MM.1S (cell line): Measurements from ENCODE around the gene GPS1.

ENCODE experiments used
- DNase-seq: peaks from one replicate; pipeline ENCODE4 v3.0.0-alpha.2; 2015
- H2AFZ ChIP-seq: fragments of 300-600 bp; sonication (generic); 2 replicates; pipeline ENCODE4 v1.6.0; 2016; ENCODE audit warnings: antibody characterized with exemption, low read length
- H3F3A ChIP-seq: fragments of 300-600 bp; sonication (generic); 2 replicates; pipeline ENCODE4 v1.6.1; 2016; ENCODE audit warnings: mild to moderate bottlenecking, antibody characterized with exemption, low read length, moderate library complexity, mixed read lengths; ENCODE audit not compliant: insufficient read depth
- H3K27ac ChIP-seq: fragments of 300-600 bp; sonication (generic); 2 replicates; pipeline ENCODE4 v1.5.1; 2016; ENCODE audit warnings: mild to moderate bottlenecking, low read length
- H3K27me3 ChIP-seq: fragments of 300-600 bp; sonication (generic); replicated peaks from 2 replicates; pipeline ENCODE4 v1.6.0; 2016; ENCODE audit warnings: low read length; ENCODE audit not compliant: insufficient read depth
- H3K36me3 ChIP-seq: fragments of 300-600 bp; sonication (generic); replicated peaks from 2 replicates; pipeline ENCODE4 v1.6.1; 2016; ENCODE audit warnings: mild to moderate bottlenecking, low read length, mixed read lengths; ENCODE audit not compliant: insufficient read depth
- H3K4me1 ChIP-seq: fragments of 300-600 bp; sonication (generic); 2 replicates; pipeline ENCODE4 v1.6.1; 2016; ENCODE audit warnings: low read length, mixed read lengths
- H3K4me2 ChIP-seq: fragments of 300-600 bp; sonication (generic); 2 replicates; pipeline ENCODE4 v1.6.0; 2016; ENCODE audit warnings: low read depth, low read length
- H3K4me3 ChIP-seq: fragments of 300-600 bp; sonication (generic); 2 replicates; pipeline ENCODE4 v1.5.1; 2016; ENCODE audit warnings: low read length, mixed read lengths
- H3K79me2 ChIP-seq: fragments of 300-600 bp; sonication (generic); 2 replicates; pipeline ENCODE4 v1.6.1; 2016; ENCODE audit warnings: mixed run types, low read length, mixed read lengths
- H3K9ac ChIP-seq: fragments of 300-600 bp; sonication (generic); 2 replicates; pipeline ENCODE4 v1.6.1; 2016; ENCODE audit warnings: low read length, mixed read lengths
- H3K9me2 ChIP-seq: fragments of 300-600 bp; sonication (generic); replicated peaks from 2 replicates; pipeline ENCODE4 v1.6.1; 2016; ENCODE audit warnings: mild to moderate bottlenecking, low read length, mixed read lengths; ENCODE audit not compliant: insufficient read depth
- H3K9me3 ChIP-seq: fragments of 300-600 bp; sonication (generic); replicated peaks from 2 replicates; pipeline ENCODE4 v1.6.1; 2016; ENCODE audit warnings: mild to moderate bottlenecking, low read length, mixed read lengths; ENCODE audit not compliant: insufficient read depth
- H4K20me1 ChIP-seq: fragments of 300-600 bp; sonication (generic); 2 replicates; pipeline ENCODE4 v1.6.1; 2016; ENCODE audit warnings: mild to moderate bottlenecking, low read length, moderate library complexity, mixed read lengths; ENCODE audit not compliant: insufficient read depth
- EZH2 ChIP-seq: fragments of 300-600 bp; sonication (generic); optimal IDR thresholded peaks from 2 replicates; pipeline ENCODE3; 2017; ENCODE audit warnings: low read depth, mild to moderate bottlenecking, antibody characterized with exemption, low read length, mixed read lengths
- EZH2phosphoT487 ChIP-seq: fragments of 300-600 bp; sonication (generic); IDR thresholded peaks from 2 replicates; pipeline ENCODE4 v1.6.1; 2018; ENCODE audit warnings: antibody characterized with exemption, low read length
- TF ChIP-seq, protein P1 (sequence below): fragments of 300-600 bp; sonication (generic); IDR thresholded peaks from 2 replicates; pipeline ENCODE4 v1.5.1; 2016; ENCODE audit warnings: antibody characterized with exemption, low read length, mixed read lengths

GPS1 gene

DNA sequence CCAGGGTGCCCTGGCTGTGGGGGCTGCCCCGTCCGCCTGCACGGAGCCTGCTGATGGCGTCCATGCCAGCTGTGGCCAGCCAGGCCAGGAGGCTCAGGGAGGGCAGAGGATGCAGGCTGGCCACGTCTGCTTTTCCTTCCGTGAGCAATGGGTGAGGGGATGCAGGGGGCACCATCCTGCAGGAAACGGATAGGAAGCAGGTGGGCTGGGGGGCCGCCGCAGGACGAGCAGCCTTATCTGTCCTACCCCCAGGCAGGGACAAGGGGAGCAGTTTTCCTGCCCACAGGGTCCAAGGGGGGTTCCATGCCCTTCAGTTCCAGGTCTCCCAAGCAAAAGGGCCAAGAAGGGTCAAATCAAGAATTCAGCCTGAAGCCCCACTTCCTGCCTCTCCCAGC lies 7.2 kb downstream of the GPS1 start:
- Histone ChIP-seq H3K36me3 (0 out of 2 replicates have a peak, but pooled peaks cover 4% of the 10 kb centered on the region), H4K20me1 (no peaks in the 10 kb centered on the region; the same call in 1 of the 2 replicates)

DNA sequence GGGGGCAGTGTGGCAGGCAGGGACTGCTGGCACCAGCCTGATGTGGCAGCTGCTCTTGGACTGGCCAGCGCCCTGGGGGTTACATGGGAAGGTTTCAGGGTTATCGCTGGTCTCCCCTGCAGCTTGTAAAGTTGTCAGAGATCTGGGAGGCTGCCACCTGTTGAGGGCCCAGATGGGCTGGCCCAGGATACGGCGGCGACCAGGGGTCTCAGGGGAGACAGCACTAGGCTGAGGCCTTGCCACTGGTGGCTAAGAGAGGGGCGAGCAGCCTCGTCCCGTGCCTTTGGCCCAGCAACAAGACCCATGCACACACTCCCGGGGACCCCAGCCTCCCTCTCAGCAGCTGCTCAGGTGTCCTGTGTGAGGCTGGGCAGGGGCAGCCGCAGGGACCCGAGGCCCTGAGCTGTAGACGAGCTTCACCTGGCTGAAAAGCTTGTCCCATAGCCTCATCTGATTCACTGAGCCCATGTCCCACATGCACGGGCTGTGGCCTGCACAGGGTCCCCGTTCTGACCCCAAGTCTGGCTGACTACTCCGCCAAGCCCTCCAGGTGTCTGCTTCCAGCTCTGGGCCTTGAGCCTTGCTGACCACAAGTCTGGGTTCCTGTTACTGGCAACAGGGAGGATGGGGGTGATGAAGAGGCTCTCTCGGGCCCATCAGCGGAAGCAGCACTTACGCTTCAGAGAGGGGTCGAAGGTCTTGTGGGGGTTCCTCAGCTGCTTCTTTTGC lies 7.7 kb downstream of the GPS1 start:
- no peaks in the 10 kb centered on the region for H3K9me2 ChIP-seq
- H3K4me1 ChIP-seq: peaks cover 8% of the 10 kb centered on the region
- no peaks in the 10 kb centered on the region for H3K27me3 ChIP-seq
- no peak overlapping the region for H2AFZ ChIP-seq
- TF ChIP-seq, protein P1, sequence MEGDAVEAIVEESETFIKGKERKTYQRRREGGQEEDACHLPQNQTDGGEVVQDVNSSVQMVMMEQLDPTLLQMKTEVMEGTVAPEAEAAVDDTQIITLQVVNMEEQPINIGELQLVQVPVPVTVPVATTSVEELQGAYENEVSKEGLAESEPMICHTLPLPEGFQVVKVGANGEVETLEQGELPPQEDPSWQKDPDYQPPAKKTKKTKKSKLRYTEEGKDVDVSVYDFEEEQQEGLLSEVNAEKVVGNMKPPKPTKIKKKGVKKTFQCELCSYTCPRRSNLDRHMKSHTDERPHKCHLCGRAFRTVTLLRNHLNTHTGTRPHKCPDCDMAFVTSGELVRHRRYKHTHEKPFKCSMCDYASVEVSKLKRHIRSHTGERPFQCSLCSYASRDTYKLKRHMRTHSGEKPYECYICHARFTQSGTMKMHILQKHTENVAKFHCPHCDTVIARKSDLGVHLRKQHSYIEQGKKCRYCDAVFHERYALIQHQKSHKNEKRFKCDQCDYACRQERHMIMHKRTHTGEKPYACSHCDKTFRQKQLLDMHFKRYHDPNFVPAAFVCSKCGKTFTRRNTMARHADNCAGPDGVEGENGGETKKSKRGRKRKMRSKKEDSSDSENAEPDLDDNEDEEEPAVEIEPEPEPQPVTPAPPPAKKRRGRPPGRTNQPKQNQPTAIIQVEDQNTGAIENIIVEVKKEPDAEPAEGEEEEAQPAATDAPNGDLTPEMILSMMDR: no peak
- TF ChIP-seq EZH2phosphoT487: no peak
- TF ChIP-seq EZH2: no peak
- no peaks in the 10 kb centered on the region for H3K9me3 ChIP-seq
- peaks cover 9% of the 10 kb centered on the region; the same call in 1 of the 2 replicates for H3F3A ChIP-seq
- no peak overlapping the region for H3K4me2 ChIP-seq
- peaks cover 23% of the 10 kb centered on the region for H3K79me2 ChIP-seq
- peaks cover 3% of the 10 kb centered on the region; the same call in 1 of the 2 replicates for H4K20me1 ChIP-seq
- 0 out of 2 replicates have a peak, but pooled peaks cover 4% of the 10 kb centered on the region for H3K36me3 ChIP-seq
- H3K9ac ChIP-seq: no peak overlapping the region
- no peak overlapping the region for H3K4me3 ChIP-seq
- no peak for DNase-seq
- H3K27ac ChIP-seq: no peak overlapping the region

More for the DNA sequence above, 7.2 kb downstream of the GPS1 start:
- Histone ChIP-seq H3K27ac (no peak overlapping the region), H3K4me3 (no peak overlapping the region), H3K9me3 (no peaks in the 10 kb centered on the region), H3K9me2 (no peaks in the 10 kb centered on the region), H2AFZ (no peak overlapping the region), H3K4me2 (no peak overlapping the region), H3K9ac (no peak overlapping the region), H3K79me2 (peaks cover 19% of the 10 kb centered on the region), H3F3A (peaks cover 3% of the 10 kb centered on the region; the same call in 1 of the 2 replicates), H3K4me1 (peaks cover 2% of the 10 kb centered on the region; the same call in 1 of the 2 replicates), H3K27me3 (no peaks in the 10 kb centered on the region)
- TF ChIP-seq, protein P1: no peak
- TF ChIP-seq EZH2phosphoT487: no peak
- no peak for TF ChIP-seq EZH2
- no peak for DNase-seq

- Histone ChIP-seq H3K4me2 (no peak overlapping the region), H2AFZ (no peak overlapping the region), H4K20me1 (peaks cover 3% of the 10 kb centered on the region; the same call in 1 of the 2 replicates), H3K36me3 (0 out of 2 replicates have a peak, but pooled peaks cover 4% of the 10 kb centered on the region), H3K4me3 (no peak overlapping the region), H3K27ac (no peak overlapping the region), H3K9me3 (no peaks in the 10 kb centered on the region), H3K9ac (no peak overlapping the region), H3K79me2 (peaks cover 26% of the 10 kb centered on the region), H3K27me3 (no peaks in the 10 kb centered on the region), H3K4me1 (peaks cover 12% of the 10 kb centered on the region), H3F3A (peaks cover 14% of the 10 kb centered on the region), H3K9me2 (no peaks in the 10 kb centered on the region)
- DNase-seq: no peak
- TF ChIP-seq EZH2 (no peak), EZH2phosphoT487 (no peak)
- TF ChIP-seq, protein P1: no peak
Measured at GRCh38 chr17:82060001-82060380, 8.3 kb downstream of the GPS1 start.
